D721Med (cell line): ENCODE data around the gene PHACTR1.

ENCODE experiments used
- DNase-seq: peaks from one replicate; pipeline ENCODE4 v3.0.0; 2011; ENCODE audit warnings: low spot score; ENCODE audit not compliant: insufficient read length
- FAIRE-seq: peaks from 2 replicates; lab custom pipeline; 2011; peaks lifted over from hg19 to GRCh38; lab: Jason Lieb, UNC
- CTCF ChIP-seq: IDR thresholded peaks from 2 replicates; pipeline ENCODE4 v1.5.1; 2012; ENCODE audit warnings: mild to moderate bottlenecking, control low read depth; ENCODE audit not compliant: insufficient read depth; ENCODE audit errors: missing control alignments

The PHACTR1 gene

GRCh38 chr6:13140980-13141379, 424.4 kb downstream of the PHACTR1 start:
- no peak for DNase-seq
- no peak for FAIRE-seq
- TF ChIP-seq CTCF = no peak

GRCh38 chr6:13141387-13141786, 424.8 kb downstream of the PHACTR1 start:
- TF ChIP-seq CTCF = no peak
- FAIRE-seq (no peak), DNase-seq (no peak)

- FAIRE-seq (no peak), DNase-seq (no peak)
- no peak for TF ChIP-seq CTCF
Observed at GRCh38 chr6:13142611-13143010, 426.0 kb downstream of the PHACTR1 start.

- DNase-seq (no peak), FAIRE-seq (no peak)
- TF ChIP-seq CTCF = no peak
Observed at GRCh38 chr6:13146442-13146841, 429.9 kb downstream of the PHACTR1 start.

GRCh38 chr6:13147376-13147775, 430.8 kb downstream of the PHACTR1 start:
- DNase-seq (no peak), FAIRE-seq (no peak)
- no peak for TF ChIP-seq CTCF

GRCh38 chr6:13147782-13148181, 431.2 kb downstream of the PHACTR1 start:
- FAIRE-seq (no peak), DNase-seq (no peak)
- no peak for TF ChIP-seq CTCF

- FAIRE-seq = no peak
- no peak for DNase-seq
- TF ChIP-seq CTCF = no peak
Observed at GRCh38 chr6:13152764-13153163, 436.2 kb downstream of the PHACTR1 start.
